GM12878 (cell line): ENCODE measurements around the gene UMOD. TPM values are rescaled to one million over a fixed set of nuclear protein-coding genes. Genes with fewer than 3 reads are reported as not detected.
A peak's percentile ranks its signal among the peaks of the same experiment; 100 is the strongest.
"Not testable (repeated sequence)": the region's sequence is repeated elsewhere in the genome, so short reads cannot be mapped to it uniquely, and the experiment has no call there.

Experiments
- ATAC-seq: fragments of 200-7000 bp; cut with Tn5 transposase; 3 replicates; pipeline ENCODE4 v1.9.1; 2020; ENCODE audit warnings: mild to moderate bottlenecking, moderate library complexity
- BruUV-seq: library from RNA; stranded (reverse); fragments of 400-500 nt; replicated peaks from 2 replicates; lab custom pipeline; 2021; lab: Mats Ljungman, UMichigan
- CTCF ChIA-PET: fragments of 300-600 bp; sonication (Branson Sonifier 250); formaldehyde crosslinking; extraction: SDS; loops from one replicate; lab custom pipeline; 2021; ENCODE audit warnings: inconsistent platforms; lab: Yijun Ruan, JAX
- POLR2A ChIA-PET: fragments of 350-600 bp; formaldehyde crosslinking; extraction: SDS; loops from one replicate; lab custom pipeline; 2021; ENCODE audit warnings: inconsistent platforms; lab: Charles Lee
- RAD21 ChIA-PET: fragments of 300-600 bp; sonication (Branson Sonifier 250); formaldehyde crosslinking; loops from one replicate; lab custom pipeline; 2023; ENCODE audit warnings: antibody characterized with exemption; ENCODE audit not compliant: unreplicated experiment; lab: Charles Lee
- SMC1A ChIA-PET: fragments of 300-600 bp; sonication (Branson Sonifier 250); formaldehyde crosslinking; loops from one replicate; lab custom pipeline; 2023; ENCODE audit not compliant: unreplicated experiment, uncharacterized antibody; lab: Charles Lee
- DNase-seq: peaks from one replicate; pipeline ENCODE4 v3.0.0-alpha.2; 2011; ENCODE audit warnings: low read depth, low spot score
- FAIRE-seq: peaks from 3 replicates; lab custom pipeline; 2011; peaks lifted over from hg19 to GRCh38; lab: Jason Lieb, UNC
- H2AFZ ChIP-seq: 2 replicates; pipeline ENCODE4 v1.6.0; 2011; ENCODE audit warnings: low read depth, low read length, control low read depth; ENCODE audit not compliant: control insufficient read depth
- H3K27ac ChIP-seq: 2 replicates; pipeline ENCODE4 v1.5.1; 2011; ENCODE audit warnings: control low read depth; ENCODE audit not compliant: control insufficient read depth, insufficient read depth
- H3K27me3 ChIP-seq, 2 experiments: replicated peaks in 1 of 2; 2 replicates each; pipeline versions ENCODE4 v1.6.0 to v1.6.1; 2011; ENCODE audit warnings: low read length in 1 of 2; ENCODE audit not compliant: control insufficient read depth in 2 of 2, insufficient read depth in 2 of 2
- H3K36me3 ChIP-seq, 2 experiments: 2 replicates each; pipeline ENCODE4 v1.5.1; 2011; ENCODE audit warnings: low read length in 1 of 2; ENCODE audit not compliant: control insufficient read depth in 2 of 2, insufficient read depth in 2 of 2
- H3K4me1 ChIP-seq: 2 replicates; pipeline ENCODE4 v1.6.1; 2011; ENCODE audit warnings: mild to moderate bottlenecking, low read length, moderate library complexity, mixed read lengths; ENCODE audit not compliant: control insufficient read depth, insufficient read depth
- H3K4me2 ChIP-seq: 2 replicates; pipeline ENCODE4 v1.6.0; 2011; ENCODE audit warnings: control low read depth; ENCODE audit not compliant: control insufficient read depth, insufficient read depth
- H3K4me3 ChIP-seq: fragments of 200-600 bp; sonication (generic); 2 replicates; pipeline ENCODE4 v1.5.1; 2016
- H3K79me2 ChIP-seq: 2 replicates; pipeline ENCODE4 v1.6.0; 2011; ENCODE audit warnings: low read length; ENCODE audit not compliant: control insufficient read depth, insufficient read depth
- H3K9ac ChIP-seq: 2 replicates; pipeline ENCODE4 v1.8.0; 2011; ENCODE audit warnings: low read length, control low read depth, mixed read lengths; ENCODE audit not compliant: control insufficient read depth, insufficient read depth
- H3K9me3 ChIP-seq: replicated peaks from 3 replicates; pipeline ENCODE4 v1.5.1; 2011; ENCODE audit warnings: mild to moderate bottlenecking, low read length; ENCODE audit not compliant: control insufficient read depth, insufficient read depth
- H4K20me1 ChIP-seq: 2 replicates; pipeline ENCODE4 v1.6.0; 2011; ENCODE audit not compliant: control insufficient read depth, insufficient read depth
- NFYB ChIP-seq: IDR thresholded peaks from 2 replicates; pipeline ENCODE4 v1.6.1; 2011; ENCODE audit warnings: low read depth, mild to moderate bottlenecking, low read length, improper control_type of control experiment, moderate library complexity; ENCODE audit not compliant: insufficient read depth
- SMAD1 ChIP-seq: fragments of 450-650 bp; IDR thresholded peaks from 2 replicates; pipeline ENCODE4 v1.6.1; 2018; ENCODE audit warnings: mild to moderate bottlenecking, low read depth; ENCODE audit not compliant: partially characterized antibody
- WGBS: methylation state at CpG from one replicate; pipeline ENCODE4 v1.1.6; 2016; ENCODE audit warnings: low lambda C conversion rate; ENCODE audit not compliant: insufficient replicate concordance, insufficient coverage; ENCODE audit errors: missing lambda C conversion rate; 5-methylcytosine and 5-hydroxymethylcytosine counted together
- in situ Hi-C: fragments of 300-500 bp; cut with MboI; formaldehyde crosslinking; loops from 9 replicates; pipeline ENCODE4 v1.14.3; 2018; ENCODE audit warnings: mixed read lengths
- intact Hi-C: fragments of 100-400 bp; cut with micrococcal nuclease; formaldehyde crosslinking; loops from one replicate; pipeline ENCODE4 v1.14.2; 2022; ENCODE audit not compliant: unreplicated experiment
- polyA plus RNA-seq, 11 experiments: library from polyadenylated mRNA; depleted of rRNA in 4 of 11; unstranded in 6 of 11; stranded (reverse) in 5 of 11; fragments of >200 nt; fragmentation: Nextera tagmentation in 4 of 11; fragmentation: Illumina TruSeq in 1 of 11; extraction: Ambion mirVana in 4 of 11; extraction: Trizol in 1 of 11; gene quantifications; 1 replicate in 1 of 11; 2 replicates in 10 of 11; pipeline versions ENCODE4 v1.2.1 to v1.2.3, GENCODE V29; 2011 to 2016; ENCODE audit warnings: inconsistent platforms in 2 of 11, missing spikeins in 2 of 11, low read depth in 1 of 11
- total RNA-seq, 4 experiments: library from RNA; depleted of rRNA in 3 of 4; stranded (reverse); fragments of >200 nt in 3 of 4; fragmentation: Illumina TruSeq in 1 of 4; extraction: Trizol in 1 of 4; gene quantifications; 2 replicates each; pipeline versions ENCODE4 v1.2.1 to v1.2.3, GENCODE V29; 2013 to 2021

The UMOD gene
- total and polyA plus RNA-seq, 10 of the 15 experiments (the other 5 are each of a cell fraction or from before 2014, with no cell fraction given), result not detected

DNA sequence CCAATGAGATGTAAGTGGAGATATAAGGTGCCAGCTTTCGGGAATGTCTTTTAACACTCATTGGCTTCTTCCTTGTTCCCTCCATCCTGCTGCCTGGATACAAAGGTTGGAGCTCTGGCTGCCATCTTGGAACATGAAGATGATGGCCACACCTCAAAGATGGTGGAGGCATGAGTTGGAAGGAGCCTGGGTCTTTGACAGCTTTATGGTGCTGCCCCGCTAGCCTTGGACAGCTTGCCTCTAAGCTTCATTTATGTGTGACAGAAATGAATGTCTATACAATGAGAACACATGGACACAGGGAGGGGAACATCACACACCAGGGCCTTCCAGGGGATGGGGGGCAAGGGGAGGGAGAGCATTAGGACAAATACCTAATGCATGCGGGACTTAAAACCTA, 38.8 kb downstream of the UMOD start:
- H3K27ac ChIP-seq, result no peak overlapping the region
- no peaks in the 10 kb centered on the region for H3K9me3 ChIP-seq
- H3K4me1 ChIP-seq, result no peaks in the 10 kb centered on the region
- H3K27me3 ChIP-seq, result no peaks in the 10 kb centered on the region
- SMC1A ChIA-PET, result no interaction called here
- no TSS peak for BruUV-seq
- H4K20me1 ChIP-seq, result no peaks in the 10 kb centered on the region
- CTCF ChIA-PET, result interaction anchor here (3.3 kb wide), 1 partner anchor 13 kb away, joined by 19 read pairs; no protein-coding TSS in a partner anchor
- H3K9ac ChIP-seq, result no peak overlapping the region
- H3K36me3 ChIP-seq, result no peaks in the 10 kb centered on the region
- RAD21 ChIA-PET, result no interaction called here
- FAIRE-seq (no peak), DNase-seq (no peak), ATAC-seq (no peak)
- 13% methylated on average over 3 of the region's 3 CpGs for WGBS
- TF ChIP-seq SMAD1 (no peak), NFYB (0 out of 2 replicates have a peak, but pooled peaks have one; percentile 18)
- no peak overlapping the region for H2AFZ ChIP-seq
- intact Hi-C loops (no loop called here), in situ Hi-C loops (no loop called here)
- H3K4me3 ChIP-seq, result no peak overlapping the region
- no peak overlapping the region for H3K4me2 ChIP-seq
- H3K79me2 ChIP-seq, result no peaks in the 10 kb centered on the region
- POLR2A ChIA-PET, result no interaction called here

GRCh38 chr16:20312536-20313095, 39.9 kb downstream of the UMOD start:
- ATAC-seq, BruUV-seq, H3K79me2 ChIP-seq, H3K27ac ChIP-seq, H3K4me1 ChIP-seq, DNase-seq, RAD21 ChIA-PET, H4K20me1 ChIP-seq, H3K4me3 ChIP-seq, H3K27me3 ChIP-seq, H3K36me3 ChIP-seq, in situ Hi-C loops, POLR2A ChIA-PET, H3K4me2 ChIP-seq, H3K9ac ChIP-seq, FAIRE-seq, intact Hi-C loops, H3K9me3 ChIP-seq, H2AFZ ChIP-seq: not testable (repeated sequence)
- ChIA-PET CTCF (interaction anchor here (3.3 kb wide), 1 partner anchor 12 kb away, joined by 19 read pairs; no protein-coding TSS in a partner anchor), SMC1A (interaction anchor here (1.6 kb wide), 1 partner anchor 12 kb away, joined by 4 read pairs; no protein-coding TSS in a partner anchor)
- WGBS, result 34% methylated on average over 7 of the region's 7 CpGs
